Progenitor cell of endocrine pancreas (in vitro differentiated cells): ENCODE measurements around the gene SRSF1. TPM values are rescaled to one million over a fixed set of nuclear protein-coding genes. Genes with fewer than 3 reads are reported as not detected.
"Not testable (repeated sequence)": the region's sequence is repeated elsewhere in the genome, so short reads cannot be mapped to it uniquely, and the experiment has no call there.

Source experiments
- DNase-seq: peaks from one replicate; pipeline ENCODE4 v3.0.0; 2021; ENCODE audit warnings: low spot score; ENCODE audit not compliant: unreplicated experiment
- H3K27ac Mint-ChIP-seq: 2 replicates; pipeline ENCODE4 v1.8.0; 2021; ENCODE audit warnings: mild to moderate bottlenecking, moderate library complexity, mixed read lengths
- H3K27me3 Mint-ChIP-seq: 2 replicates; pipeline ENCODE4 v1.8.0; 2021; ENCODE audit warnings: mixed read lengths
- H3K36me3 Mint-ChIP-seq: 2 replicates; pipeline ENCODE4 v1.8.0; 2022; ENCODE audit warnings: mixed read lengths; ENCODE audit not compliant: insufficient read depth
- H3K4me1 Mint-ChIP-seq: 2 replicates; pipeline ENCODE4 v1.8.0; 2021; ENCODE audit warnings: low read depth, mixed read lengths
- H3K4me3 Mint-ChIP-seq: 2 replicates; pipeline ENCODE4 v1.8.0; 2021; ENCODE audit warnings: low read depth, mild to moderate bottlenecking, moderate library complexity, mixed read lengths
- H3K9me3 Mint-ChIP-seq: 2 replicates; pipeline ENCODE4 v1.8.0; 2021; ENCODE audit warnings: low read depth, mixed read lengths
- total RNA-seq: library from RNA; stranded (reverse); gene quantifications from 2 replicates; pipeline ENCODE4 v1.2.1, GENCODE V29; 2021
- TF ChIP-seq, protein P1 (sequence below): fragments of 200-600 bp; sonication (generic); IDR thresholded peaks from one replicate; pipeline ENCODE4 v1.5.0; 2021; ENCODE audit warnings: antibody characterized with exemption, mild to moderate bottlenecking; ENCODE audit not compliant: unreplicated experiment

Gene SRSF1
- total RNA-seq, 1 donor from 2014 or later = 326 TPM

DNA sequence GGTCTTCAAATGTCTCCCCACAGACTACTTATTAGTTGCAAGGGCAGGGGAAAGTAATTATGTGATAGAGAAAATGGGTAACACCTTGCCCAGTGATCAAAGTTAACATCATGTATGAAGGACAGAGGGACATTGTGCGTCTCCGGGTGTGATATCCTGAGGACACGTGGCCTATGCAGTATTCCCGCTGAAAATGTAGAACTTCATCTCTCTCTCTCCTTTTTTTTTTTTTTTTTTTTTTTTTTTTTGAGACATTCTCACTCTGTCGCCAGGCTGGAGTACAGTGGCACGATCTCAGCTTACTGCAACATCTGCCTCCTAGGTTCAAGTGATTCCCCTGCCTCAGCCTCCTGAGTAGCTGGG is 43.9 kb downstream of the SRSF1 start:
- Mint-ChIP-seq H3K27me3 (peaks cover 12% of the 10 kb centered on the region), H3K27ac (no peak overlapping the region), H3K36me3 (no peaks in the 10 kb centered on the region), H3K4me1 (peaks cover 3% of the 10 kb centered on the region), H3K9me3 (no peaks in the 10 kb centered on the region), H3K4me3 (no peak overlapping the region)
- no peak for DNase-seq
- TF ChIP-seq, protein P1, sequence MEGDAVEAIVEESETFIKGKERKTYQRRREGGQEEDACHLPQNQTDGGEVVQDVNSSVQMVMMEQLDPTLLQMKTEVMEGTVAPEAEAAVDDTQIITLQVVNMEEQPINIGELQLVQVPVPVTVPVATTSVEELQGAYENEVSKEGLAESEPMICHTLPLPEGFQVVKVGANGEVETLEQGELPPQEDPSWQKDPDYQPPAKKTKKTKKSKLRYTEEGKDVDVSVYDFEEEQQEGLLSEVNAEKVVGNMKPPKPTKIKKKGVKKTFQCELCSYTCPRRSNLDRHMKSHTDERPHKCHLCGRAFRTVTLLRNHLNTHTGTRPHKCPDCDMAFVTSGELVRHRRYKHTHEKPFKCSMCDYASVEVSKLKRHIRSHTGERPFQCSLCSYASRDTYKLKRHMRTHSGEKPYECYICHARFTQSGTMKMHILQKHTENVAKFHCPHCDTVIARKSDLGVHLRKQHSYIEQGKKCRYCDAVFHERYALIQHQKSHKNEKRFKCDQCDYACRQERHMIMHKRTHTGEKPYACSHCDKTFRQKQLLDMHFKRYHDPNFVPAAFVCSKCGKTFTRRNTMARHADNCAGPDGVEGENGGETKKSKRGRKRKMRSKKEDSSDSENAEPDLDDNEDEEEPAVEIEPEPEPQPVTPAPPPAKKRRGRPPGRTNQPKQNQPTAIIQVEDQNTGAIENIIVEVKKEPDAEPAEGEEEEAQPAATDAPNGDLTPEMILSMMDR = no peak

DNA sequence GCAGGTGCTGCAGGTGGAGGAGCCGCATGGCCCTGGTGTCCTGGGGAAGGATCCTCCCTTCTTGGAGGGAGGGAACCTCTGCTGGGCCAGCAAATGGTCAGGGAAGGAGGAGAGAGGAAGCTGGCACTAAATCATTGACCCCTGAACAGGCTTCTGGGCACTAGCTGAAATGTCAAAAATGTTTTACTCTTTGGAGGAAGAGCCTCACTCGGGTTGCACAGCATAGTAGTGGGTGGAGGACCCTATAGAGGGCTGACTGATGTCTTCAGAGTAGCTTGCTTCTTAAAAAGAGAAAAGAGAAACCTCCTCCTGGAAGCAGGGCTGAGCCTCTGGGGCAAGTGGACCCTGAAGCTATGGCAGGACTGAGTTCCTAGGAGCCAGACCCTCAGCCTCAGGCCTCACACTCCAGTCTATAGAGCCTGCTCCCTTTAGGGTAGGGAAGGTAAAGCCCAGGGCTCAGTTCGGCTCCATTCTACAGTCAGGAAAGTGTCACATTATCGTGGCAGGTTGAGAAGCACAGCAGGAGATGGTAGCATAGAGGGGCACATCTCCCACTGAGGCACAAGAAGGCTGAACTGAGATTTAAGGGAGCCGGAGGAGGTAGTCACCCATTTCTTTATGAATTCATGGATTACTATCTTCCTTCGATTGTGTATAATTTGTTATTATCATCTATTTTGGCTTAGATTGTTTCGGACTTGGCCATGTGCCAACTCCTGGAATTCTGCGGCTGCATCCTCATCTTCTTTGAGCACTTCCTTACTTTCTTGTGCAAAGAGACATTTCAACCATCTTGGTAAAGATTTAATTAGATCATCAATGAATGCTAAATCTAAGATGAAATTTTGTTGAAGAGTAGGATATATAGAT is 44.5 kb downstream of the SRSF1 start:
- Mint-ChIP-seq H3K27ac (no peak overlapping the region), H3K4me3 (no peak overlapping the region), H3K9me3 (no peaks in the 10 kb centered on the region), H3K27me3 (peaks cover 18% of the 10 kb centered on the region), H3K4me1 (peaks cover 3% of the 10 kb centered on the region), H3K36me3 (no peaks in the 10 kb centered on the region)
- TF ChIP-seq, protein P1 = no peak
- no peak for DNase-seq

DNA sequence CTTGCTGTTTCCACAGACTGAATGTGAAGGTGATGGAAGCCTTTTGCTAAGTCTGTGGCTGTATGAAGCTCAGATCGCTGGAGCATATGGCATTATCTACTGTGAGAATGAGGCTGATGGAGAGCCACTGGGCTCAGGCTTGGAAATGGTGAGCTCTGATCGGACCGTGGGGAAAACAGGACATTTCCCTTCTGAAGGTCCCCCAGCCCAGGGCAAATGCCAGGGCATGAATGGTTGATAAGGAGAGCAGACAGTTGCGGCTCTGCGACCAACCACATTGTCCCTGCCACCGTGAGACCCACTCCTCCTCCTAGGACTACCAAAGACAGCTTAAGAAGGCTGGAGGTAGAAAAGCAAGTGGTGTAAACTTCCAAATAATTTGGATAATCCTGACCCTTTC is 47.1 kb downstream of the SRSF1 start:
- DNase-seq = no peak
- no peaks in the 10 kb centered on the region for H3K9me3 Mint-ChIP-seq
- H3K27ac Mint-ChIP-seq = no peak overlapping the region
- TF ChIP-seq, protein P1 = no peak
- H3K27me3 Mint-ChIP-seq = peaks cover 34% of the 10 kb centered on the region
- H3K4me3 Mint-ChIP-seq = no peak overlapping the region
- no peaks in the 10 kb centered on the region for H3K36me3 Mint-ChIP-seq
- H3K4me1 Mint-ChIP-seq = peaks cover 8% of the 10 kb centered on the region

DNA sequence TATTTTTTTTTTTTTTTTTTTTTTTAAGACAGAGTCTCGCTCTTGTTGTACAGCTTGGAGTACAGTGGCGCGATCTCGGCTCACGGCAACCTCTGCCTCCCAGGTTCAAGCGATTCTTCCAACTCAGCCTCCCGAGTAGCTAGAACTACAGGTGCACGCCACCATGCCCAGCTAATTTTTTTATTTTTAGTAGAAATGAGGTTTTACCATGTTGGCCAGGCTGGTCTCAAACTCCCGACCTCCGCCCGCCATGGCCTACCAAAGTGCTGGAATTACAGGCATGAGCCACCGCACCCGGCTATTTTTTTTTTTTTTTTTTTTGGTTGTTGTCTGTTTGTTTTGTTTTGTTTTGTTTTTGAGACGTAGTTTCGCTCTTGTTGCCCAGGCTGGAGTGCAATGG is 48.7 kb downstream of the SRSF1 start:
- peaks cover 11% of the 10 kb centered on the region for H3K4me1 Mint-ChIP-seq
- H3K36me3 Mint-ChIP-seq, DNase-seq, H3K4me3 Mint-ChIP-seq, H3K27ac Mint-ChIP-seq, H3K9me3 Mint-ChIP-seq: not testable (repeated sequence)
- H3K27me3 Mint-ChIP-seq = peaks cover 34% of the 10 kb centered on the region

DNA sequence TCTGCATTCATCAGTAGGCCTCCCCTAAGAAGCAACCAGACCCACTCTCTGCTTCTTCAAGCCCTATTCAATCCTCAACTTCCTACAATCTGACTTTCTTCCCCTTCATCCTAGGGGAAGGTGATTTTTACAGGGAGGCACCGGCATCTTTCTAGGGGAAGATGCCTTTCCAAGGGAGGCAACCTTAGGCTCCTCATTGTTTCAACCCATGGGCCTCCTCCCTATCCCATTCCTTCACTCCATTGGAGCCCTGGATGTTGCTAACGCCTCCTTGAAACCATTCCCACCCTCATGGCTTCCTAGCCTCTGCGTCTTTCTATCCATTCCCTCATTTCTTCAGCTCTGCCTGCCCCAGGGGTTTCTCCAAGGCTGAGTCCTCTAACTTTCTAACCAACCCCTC is 49.2 kb downstream of the SRSF1 start:
- H3K4me3 Mint-ChIP-seq = peak overlapping the region; percentile 39
- H3K4me1 Mint-ChIP-seq = peaks cover 14% of the 10 kb centered on the region
- no peak overlapping the region for H3K27ac Mint-ChIP-seq
- DNase-seq = no peak
- TF ChIP-seq, protein P1 = no peak
- no peaks in the 10 kb centered on the region for H3K36me3 Mint-ChIP-seq
- no peaks in the 10 kb centered on the region for H3K9me3 Mint-ChIP-seq
- H3K27me3 Mint-ChIP-seq = peaks cover 34% of the 10 kb centered on the region
